Muscle layer of duodenum (tissue), 2 donors: ENCODE results near the gene SLC25A12.

Source experiments
- H3K27ac ChIP-seq: one replicate; pipeline ENCODE4 v1.7.0; 2013; ENCODE audit warnings: mild to moderate bottlenecking, low read length
- H3K27me3 ChIP-seq: one replicate; pipeline ENCODE4 v1.7.0; 2013; ENCODE audit warnings: low read depth, mild to moderate bottlenecking, control low read depth, low read length
- H3K36me3 ChIP-seq, 2 donors: one replicate each; pipeline ENCODE4 v1.7.0; 2013; ENCODE audit warnings: low read length in 2 of 2, control low read depth in 1 of 2, mild to moderate bottlenecking in 1 of 2; ENCODE audit not compliant: insufficient read depth in 2 of 2, control insufficient read depth in 1 of 2
- H3K4me1 ChIP-seq, 2 donors: one replicate each; pipeline ENCODE4 v1.7.0; 2013; ENCODE audit warnings: low read length in 2 of 2, mild to moderate bottlenecking in 2 of 2, control low read depth in 1 of 2, moderate library complexity in 1 of 2; ENCODE audit not compliant: insufficient read depth in 2 of 2, control insufficient read depth in 1 of 2
- H3K4me3 ChIP-seq, 2 donors: one replicate each; pipeline ENCODE4 v1.7.0; 2013; ENCODE audit warnings: low read length in 2 of 2, low read depth in 1 of 2, mild to moderate bottlenecking in 1 of 2
- H3K9me3 ChIP-seq, 2 donors: one replicate each; pipeline ENCODE4 v1.7.0; 2013; ENCODE audit warnings: low read length in 2 of 2, control low read depth in 1 of 2, mild to moderate bottlenecking in 1 of 2; ENCODE audit not compliant: control insufficient read depth in 1 of 2
- donor health status: healthy.

The SLC25A12 gene

DNA sequence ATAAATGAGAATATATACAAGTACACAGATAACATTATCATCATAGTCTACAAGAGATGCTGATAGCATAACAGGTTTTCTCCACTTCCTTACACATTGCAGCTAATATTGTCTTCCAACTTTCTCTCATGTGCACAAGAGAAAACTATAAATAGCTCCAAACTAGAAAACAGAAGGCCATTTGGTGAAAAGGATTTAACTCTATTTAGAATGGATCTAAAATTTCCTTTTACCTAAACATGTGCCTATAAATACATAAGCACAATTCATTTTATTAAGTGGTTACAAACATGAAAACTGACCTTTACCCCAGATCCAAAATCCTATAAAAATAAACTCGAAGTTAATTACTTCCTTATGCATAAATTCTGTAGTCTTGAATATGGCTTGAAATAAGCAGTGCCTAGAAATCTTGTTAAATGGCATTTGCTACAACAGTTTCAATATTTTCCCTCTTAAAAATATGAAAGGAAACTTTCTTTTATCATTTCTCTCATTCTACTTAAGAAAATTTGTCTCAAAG, 41.6 kb downstream of the SLC25A12 start:
- Histone ChIP-seq H3K27me3 (no peaks in the 10 kb centered on the region), H3K36me3 (peaks cover 6 to 13% of the 10 kb centered on the region in 2 donors), H3K27ac (no peak overlapping the region), H3K9me3 (no peaks in the 10 kb centered on the region), H3K4me1 (peaks cover 0 to 14% of the 10 kb centered on the region in 2 donors), H3K4me3 (no peak overlapping the region)

DNA sequence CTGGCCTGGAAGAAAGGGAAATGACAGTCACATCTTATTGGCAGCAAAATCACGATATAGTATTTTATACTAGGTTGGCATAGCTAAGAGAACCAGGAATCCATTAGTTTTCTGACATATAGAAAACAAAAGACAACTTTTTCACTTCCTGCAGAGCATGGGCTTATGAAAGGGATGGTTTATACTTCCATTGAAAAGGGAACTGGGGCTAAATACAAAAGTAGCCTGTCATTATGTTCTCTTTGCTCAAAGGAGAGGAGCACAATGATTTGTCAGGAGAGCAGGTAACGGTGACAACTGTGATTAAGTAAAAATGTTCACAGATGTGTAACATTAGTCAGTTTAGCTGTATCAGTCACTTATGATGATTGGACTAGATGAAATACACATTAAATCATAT, 46.4 kb downstream of the SLC25A12 start:
- Histone ChIP-seq H3K4me3 (no peak overlapping the region), H3K27ac (no peak overlapping the region), H3K27me3 (no peaks in the 10 kb centered on the region), H3K9me3 (no peaks in the 10 kb centered on the region), H3K36me3 (peaks cover 6% of the 10 kb centered on the region in 2 donors), H3K4me1 (peaks cover 0 to 10% of the 10 kb centered on the region in 2 donors)

DNA sequence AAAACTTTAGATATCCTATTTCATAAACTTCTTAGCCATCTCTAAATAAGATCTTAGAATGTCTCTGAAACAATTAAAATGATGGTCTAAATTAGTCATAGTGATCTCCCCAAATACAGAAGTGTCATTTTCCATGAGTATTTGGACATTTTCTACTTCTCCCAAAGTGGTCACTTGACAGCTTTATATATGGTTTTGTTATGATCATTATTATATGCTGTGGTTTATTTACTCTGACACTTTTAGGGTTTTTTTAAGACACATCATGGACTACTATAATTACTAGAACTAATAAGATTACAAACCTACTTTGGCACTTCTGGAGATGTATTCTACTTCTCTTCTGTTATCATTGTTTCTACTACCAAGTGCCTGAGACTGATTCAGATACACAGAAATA, 47.1 kb downstream of the SLC25A12 start:
- Histone ChIP-seq H3K4me3 (no peak overlapping the region), H3K27ac (no peak overlapping the region)

DNA sequence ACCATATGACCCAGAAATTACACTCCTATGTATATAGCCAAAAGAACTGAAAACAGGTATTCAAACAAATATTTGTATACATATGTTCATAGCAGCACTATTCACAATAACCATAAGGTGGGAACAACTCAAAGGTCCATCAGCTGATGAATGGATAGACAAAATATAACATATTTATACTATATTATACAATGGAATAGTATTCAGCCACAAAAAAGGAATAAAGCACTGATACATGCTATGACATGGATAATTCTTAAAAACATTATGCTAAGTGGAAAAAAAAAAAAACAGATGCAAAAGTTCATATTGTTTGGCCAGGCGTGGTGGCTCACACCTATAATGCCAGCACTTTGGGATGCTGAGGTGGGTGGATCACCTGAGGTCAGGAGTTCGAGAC, 52.0 kb downstream of the SLC25A12 start:
- H3K27ac ChIP-seq, result no peak overlapping the region
- H3K27me3 ChIP-seq, result no peaks in the 10 kb centered on the region
- H3K36me3 ChIP-seq, result peaks cover 9 to 11% of the 10 kb centered on the region in 2 donors
- H3K4me3 ChIP-seq, result no peak overlapping the region
- no peaks in the 10 kb centered on the region for H3K9me3 ChIP-seq
- H3K4me1 ChIP-seq, result no peaks in the 10 kb centered on the region

More for the DNA sequence above, 47.1 kb downstream of the SLC25A12 start:
- no peaks in the 10 kb centered on the region for H3K9me3 ChIP-seq
- no peaks in the 10 kb centered on the region for H3K27me3 ChIP-seq
- H3K36me3 ChIP-seq, result peaks cover 6 to 9% of the 10 kb centered on the region in 2 donors
- peaks cover 0 to 4% of the 10 kb centered on the region in 2 donors for H3K4me1 ChIP-seq

DNA sequence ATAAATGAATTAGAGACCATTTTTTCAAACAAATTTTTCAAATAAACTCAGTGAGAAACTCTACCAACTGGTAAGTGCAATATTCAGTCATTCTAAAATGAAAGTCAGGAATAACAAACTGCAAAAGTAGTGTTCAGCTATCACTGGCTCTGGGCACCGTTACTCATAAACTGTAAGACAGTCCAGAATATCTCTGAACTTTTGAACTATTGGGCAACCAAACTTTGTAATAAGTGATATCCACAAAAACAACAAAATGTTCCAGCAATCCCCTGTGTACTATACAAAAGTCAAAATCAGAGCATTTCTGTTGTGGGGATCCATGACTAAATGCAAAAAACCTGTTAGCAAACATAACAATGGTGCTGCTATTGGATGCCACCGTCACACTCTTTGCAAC, 56.3 kb downstream of the SLC25A12 start:
- Histone ChIP-seq H3K9me3 (no peaks in the 10 kb centered on the region), H3K4me3 (no peak overlapping the region), H3K27ac (no peak overlapping the region), H3K36me3 (peaks cover 44 to 50% of the 10 kb centered on the region in 2 donors), H3K27me3 (no peaks in the 10 kb centered on the region), H3K4me1 (no peaks in the 10 kb centered on the region)

DNA sequence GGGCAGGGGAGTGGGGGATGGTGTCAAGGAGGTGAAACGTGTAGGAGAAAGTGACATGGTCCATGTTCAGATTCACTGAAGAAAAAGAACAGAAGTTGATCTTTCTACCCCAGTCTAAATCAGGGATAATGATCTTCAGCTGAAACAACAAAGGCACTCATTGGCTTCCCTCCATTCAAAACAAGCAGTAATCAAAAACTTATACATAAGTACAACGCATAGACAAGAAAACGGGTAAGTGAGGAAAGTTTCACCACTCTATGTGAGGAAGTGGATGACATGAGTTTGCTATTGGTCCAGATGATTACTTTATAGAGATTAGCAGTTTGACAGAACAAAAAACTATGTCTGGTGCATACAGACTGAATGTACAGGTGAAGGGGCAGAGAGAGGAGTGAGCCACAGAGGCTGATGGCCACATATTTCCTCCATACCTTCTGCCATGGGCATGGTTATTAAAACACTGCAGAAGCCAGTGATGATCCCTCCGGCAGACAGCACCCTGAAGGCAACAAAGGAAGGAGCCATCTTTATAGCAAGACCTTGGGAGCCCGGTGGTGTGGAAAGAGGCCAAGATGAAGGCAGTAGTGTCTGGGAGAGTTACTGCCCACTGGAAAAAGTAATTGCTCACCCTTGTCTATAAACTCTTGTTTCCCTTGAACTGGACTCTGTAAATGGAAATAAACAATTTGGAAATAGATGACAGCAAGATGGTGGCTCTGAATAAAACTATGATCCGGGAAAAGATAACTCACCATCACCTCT, 57.7 kb downstream of the SLC25A12 start:
- H3K4me3 ChIP-seq, result no peak overlapping the region
- H3K27me3 ChIP-seq, result no peaks in the 10 kb centered on the region
- H3K27ac ChIP-seq, result no peak overlapping the region
- no peaks in the 10 kb centered on the region for H3K4me1 ChIP-seq
- H3K9me3 ChIP-seq, result no peaks in the 10 kb centered on the region
- H3K36me3 ChIP-seq, result peaks cover 52 to 56% of the 10 kb centered on the region in 2 donors

DNA sequence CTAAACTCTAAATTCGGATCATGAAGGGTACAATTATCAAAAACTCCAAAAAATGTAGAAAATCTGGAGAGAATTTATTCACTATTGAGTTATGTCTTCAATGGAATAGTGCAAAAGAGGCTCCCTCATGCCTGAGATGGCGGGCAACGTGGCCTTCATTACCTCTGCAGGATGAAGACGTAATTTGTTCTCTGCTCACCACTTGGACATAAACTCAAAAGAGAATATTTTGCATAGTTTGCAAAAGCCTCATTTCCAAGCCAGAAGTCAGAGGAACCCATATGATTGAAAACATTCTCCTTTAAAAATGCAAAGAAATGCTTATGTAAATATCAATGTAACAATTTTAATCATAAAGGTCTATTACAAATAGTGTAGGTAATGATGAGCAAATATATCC, 58.7 kb downstream of the SLC25A12 start:
- H3K27me3 ChIP-seq, result no peaks in the 10 kb centered on the region
- H3K36me3 ChIP-seq, result peaks cover 58 to 63% of the 10 kb centered on the region in 2 donors
- H3K9me3 ChIP-seq, result no peaks in the 10 kb centered on the region
- H3K27ac ChIP-seq, result no peak overlapping the region
- no peaks in the 10 kb centered on the region for H3K4me1 ChIP-seq
- no peak overlapping the region for H3K4me3 ChIP-seq

DNA sequence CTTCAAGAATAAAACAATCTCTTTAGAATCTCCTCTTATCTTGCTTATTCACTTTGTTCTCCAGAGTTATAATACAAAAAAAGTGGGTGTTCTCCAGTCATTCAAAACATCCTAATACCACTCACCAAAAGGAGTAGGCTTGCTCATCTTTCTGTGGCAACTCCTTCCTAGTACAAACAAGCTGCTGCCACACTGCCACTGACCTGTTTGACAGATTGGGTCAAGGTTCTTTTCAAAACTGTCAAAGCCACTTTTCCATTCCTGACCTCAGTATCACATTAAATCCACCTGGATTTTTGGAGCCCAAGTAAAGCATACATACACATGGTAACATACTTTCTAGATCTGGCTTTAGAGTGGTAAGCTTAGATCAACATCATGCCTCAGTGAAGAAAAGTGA, 59.8 kb downstream of the SLC25A12 start:
- no peaks in the 10 kb centered on the region for H3K9me3 ChIP-seq
- no peaks in the 10 kb centered on the region for H3K4me1 ChIP-seq
- H3K4me3 ChIP-seq, result no peak overlapping the region
- peaks cover 55 to 69% of the 10 kb centered on the region in 2 donors for H3K36me3 ChIP-seq
- no peaks in the 10 kb centered on the region for H3K27me3 ChIP-seq
- no peak overlapping the region for H3K27ac ChIP-seq

DNA sequence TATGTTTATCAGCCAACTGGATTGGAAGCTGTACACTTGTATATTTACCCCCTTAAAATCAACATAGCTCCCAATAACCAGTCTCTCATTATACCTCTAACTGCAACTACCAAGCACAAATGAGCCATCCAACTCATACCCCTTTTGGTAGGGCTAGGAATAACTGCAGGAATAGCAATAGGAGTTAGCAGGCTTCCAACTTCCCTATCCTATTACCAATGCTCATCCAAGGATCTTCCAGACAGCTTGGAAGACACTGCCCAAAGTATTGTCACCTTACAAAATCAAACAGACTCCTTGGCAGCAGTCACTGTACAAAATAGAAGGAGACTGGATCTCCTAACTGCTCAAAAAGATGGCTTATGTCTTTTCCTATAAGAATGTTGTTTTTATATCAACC, 61.6 kb downstream of the SLC25A12 start:
- no peaks in the 10 kb centered on the region for H3K4me1 ChIP-seq
- no peaks in the 10 kb centered on the region for H3K27me3 ChIP-seq
- H3K27ac ChIP-seq, result no peak overlapping the region
- peaks cover 60 to 79% of the 10 kb centered on the region in 2 donors for H3K36me3 ChIP-seq
- no peaks in the 10 kb centered on the region for H3K9me3 ChIP-seq
- H3K4me3 ChIP-seq, result no peak overlapping the region

DNA sequence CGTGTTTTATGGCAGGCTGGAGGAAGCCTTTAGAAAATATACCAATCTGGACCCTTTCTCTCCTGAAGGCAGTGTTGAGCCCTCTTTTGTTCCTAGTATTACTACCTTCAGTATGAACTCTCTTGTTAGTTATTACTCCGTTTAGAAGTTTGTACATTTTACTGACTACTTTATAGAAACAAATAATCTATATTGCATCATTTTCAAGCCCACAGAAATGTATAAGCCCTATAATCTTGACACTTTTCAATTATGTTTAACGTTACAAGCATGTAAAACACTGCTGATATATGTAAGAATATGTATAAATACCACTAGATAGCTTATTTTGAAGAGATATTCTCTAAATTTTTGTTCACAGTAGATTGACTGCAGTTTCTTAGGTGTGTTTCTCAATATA, 64.0 kb downstream of the SLC25A12 start:
- no peaks in the 10 kb centered on the region for H3K27me3 ChIP-seq
- no peak overlapping the region for H3K4me3 ChIP-seq
- no peaks in the 10 kb centered on the region for H3K4me1 ChIP-seq
- H3K9me3 ChIP-seq, result no peaks in the 10 kb centered on the region
- H3K36me3 ChIP-seq, result peaks cover 48 to 70% of the 10 kb centered on the region in 2 donors
- no peak overlapping the region for H3K27ac ChIP-seq

DNA sequence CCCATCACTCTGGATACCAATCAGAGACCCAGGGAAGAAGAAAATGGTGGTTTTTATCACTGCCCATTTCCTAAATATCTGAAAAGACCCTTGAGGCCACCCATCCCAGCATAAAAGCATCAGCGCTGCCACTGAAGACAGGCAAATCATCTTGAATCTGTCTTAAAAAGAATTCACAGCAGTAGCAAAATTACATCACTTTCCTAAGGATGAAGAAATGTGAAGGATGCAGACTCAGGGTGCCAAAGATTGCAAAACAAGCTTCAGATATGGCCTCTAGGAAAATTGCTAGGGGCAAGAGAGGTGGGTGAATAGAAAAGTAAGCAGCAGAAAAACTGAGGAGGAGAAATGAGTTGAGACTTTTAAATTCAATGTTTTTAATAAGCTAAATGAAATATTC, 70.0 kb downstream of the SLC25A12 start:
- no peak overlapping the region for H3K4me3 ChIP-seq
- H3K27ac ChIP-seq, result no peak overlapping the region
- H3K9me3 ChIP-seq, result no peaks in the 10 kb centered on the region
- peaks cover 12 to 29% of the 10 kb centered on the region in 2 donors for H3K36me3 ChIP-seq
- H3K27me3 ChIP-seq, result no peaks in the 10 kb centered on the region
- no peaks in the 10 kb centered on the region for H3K4me1 ChIP-seq
